Bronchial epithelial cell (primary cell): ENCODE data around the gene ZNF565. TPM values are rescaled to one million over a fixed set of nuclear protein-coding genes. Genes with fewer than 3 reads are reported as not detected.
A peak's percentile ranks its signal among the peaks of the same experiment; 100 is the strongest.
"Not testable (repeated sequence)": the region's sequence is repeated elsewhere in the genome, so short reads cannot be mapped to it uniquely, and the experiment has no call there.

ENCODE experiments used
- DNase-seq: peaks from one replicate; pipeline ENCODE4 v3.0.0-alpha.2; 2010; ENCODE audit warnings: low read depth
- FAIRE-seq: peaks from 2 replicates; lab custom pipeline; 2011; peaks lifted over from hg19 to GRCh38; lab: Jason Lieb, UNC
- H3K27me3 ChIP-seq: 2 replicates; pipeline ENCODE4 v1.5.1; 2011; ENCODE audit warnings: low read length; ENCODE audit not compliant: control insufficient read depth, insufficient read depth
- H3K36me3 ChIP-seq: 2 replicates; pipeline ENCODE4 v1.5.1; 2011; ENCODE audit warnings: low read length; ENCODE audit not compliant: control insufficient read depth, insufficient read depth
- H3K4me3 ChIP-seq: 2 replicates; pipeline ENCODE4 v1.5.1; 2011; ENCODE audit warnings: mild to moderate bottlenecking, low read depth, low read length, control low read depth
- CTCF ChIP-seq: IDR thresholded peaks from 2 replicates; pipeline ENCODE4 v1.5.1; 2011; ENCODE audit warnings: mild to moderate bottlenecking, moderate library complexity, low read length, control low read depth, inconsistent platforms; ENCODE audit not compliant: insufficient read depth, severe bottlenecking
- total RNA-seq: library from RNA; depleted of rRNA; stranded (reverse); fragments of >200 nt; gene quantifications from 2 replicates; pipeline ENCODE4 v1.2.1, GENCODE V29; 2014

Gene ZNF565
- total RNA-seq, 1 donor from 2014 or later: 8.2 TPM

- DNase-seq: no peak
- TF ChIP-seq CTCF: no peak
- peak; percentile 92 for FAIRE-seq
- H3K27me3 ChIP-seq: no peaks in the 10 kb centered on the region
- peaks cover 5% of the 10 kb centered on the region for H3K36me3 ChIP-seq
- H3K4me3 ChIP-seq: no peak overlapping the region
Observed at GRCh38 chr19:36183245-36183628, 31.2 kb downstream of the ZNF565 start.

GRCh38 chr19:36182612-36183244, 31.7 kb downstream of the ZNF565 start:
- DNase-seq (peak; percentile 40), FAIRE-seq (peak; percentile 58)
- peaks cover 5% of the 10 kb centered on the region for H3K36me3 ChIP-seq
- TF ChIP-seq CTCF: no peak
- no peak overlapping the region for H3K4me3 ChIP-seq
- no peaks in the 10 kb centered on the region for H3K27me3 ChIP-seq

GRCh38 chr19:36179077-36179476, 35.4 kb downstream of the ZNF565 start:
- H3K36me3 ChIP-seq, FAIRE-seq, H3K27me3 ChIP-seq, DNase-seq, H3K4me3 ChIP-seq: not testable (repeated sequence)

GRCh38 chr19:36173846-36174245, 40.6 kb downstream of the ZNF565 start:
- H3K4me3 ChIP-seq, H3K36me3 ChIP-seq, H3K27me3 ChIP-seq, FAIRE-seq, DNase-seq: not testable (repeated sequence)

GRCh38 chr19:36172852-36173251, 41.6 kb downstream of the ZNF565 start:
- no peak for TF ChIP-seq CTCF

GRCh38 chr19:36169084-36169760, 45.2 kb downstream of the ZNF565 start:
- no peak for FAIRE-seq
- no peaks in the 10 kb centered on the region for H3K27me3 ChIP-seq
- H3K36me3 ChIP-seq: no peaks in the 10 kb centered on the region
- no peak for TF ChIP-seq CTCF
- H3K4me3 ChIP-seq: no peak overlapping the region
- no peak for DNase-seq

More at GRCh38 chr19:36172852-36173251, 41.6 kb downstream of the ZNF565 start:
- H3K4me3 ChIP-seq: no peak overlapping the region
- H3K36me3 ChIP-seq: no peaks in the 10 kb centered on the region
- no peaks in the 10 kb centered on the region for H3K27me3 ChIP-seq
- no peak for DNase-seq
- FAIRE-seq: no peak

GRCh38 chr19:36163813-36164212, 50.7 kb downstream of the ZNF565 start:
- H3K4me3 ChIP-seq: no peak overlapping the region
- FAIRE-seq (no peak), DNase-seq (no peak)
- peaks cover 5% of the 10 kb centered on the region for H3K36me3 ChIP-seq
- no peak for TF ChIP-seq CTCF
- H3K27me3 ChIP-seq: no peaks in the 10 kb centered on the region
